ENCODE measurements around the gene PCDHGA1. TPM values are rescaled to one million over a fixed set of nuclear protein-coding genes. Genes with fewer than 3 reads are reported as not detected.
"Not testable (repeated sequence)": the region's sequence is repeated elsewhere in the genome, so short reads cannot be mapped to it uniquely, and the experiment has no call there.

The PCDHGA1 gene
- total RNA-seq, 1 experiment from 2014 or later: 7.1 TPM

GRCh38 chr5:141382469-141383294 is 52.4 kb downstream of the PCDHGA1 start, which contains the start of gene PCDHGA7:
Gene PCDHGA7, plus strand, starts transcription at chr5:141382742. Its CDS starts 158 bp downstream, at chr5:141382900.
- DNase-seq (ENCODE audit: low read depth): no peak

GRCh38 chr5:141383345-141383744 is 53.0 kb downstream of the PCDHGA1 start:
- DNase-seq (ENCODE audit: low read depth): no peak

- DNase-seq (ENCODE audit: low read depth): no peak
Measured at GRCh38 chr5:141384471-141385267, 54.4 kb downstream of the PCDHGA1 start.

GRCh38 chr5:141387557-141388311 is 57.4 kb downstream of the PCDHGA1 start, which contains the start of gene PCDHGB4:
Gene PCDHGB4, plus strand, starts transcription at chr5:141387698. Its CDS starts 187 bp downstream, at chr5:141387885.
- not testable (repeated sequence) for DNase-seq (ENCODE audit: low read depth)

GRCh38 chr5:141388661-141389060 is 58.3 kb downstream of the PCDHGA1 start:
- DNase-seq (ENCODE audit: low read depth): no peak

GRCh38 chr5:141389153-141390042 is 59.1 kb downstream of the PCDHGA1 start:
- DNase-seq (ENCODE audit: low read depth): no peak

GRCh38 chr5:141392429-141393198 is 62.3 kb downstream of the PCDHGA1 start, which contains the start of gene PCDHGA8:
Gene PCDHGA8, plus strand, starts transcription at chr5:141392633. Its CDS starts 181 bp downstream, at chr5:141392814.
- peak; percentile 20 for DNase-seq (ENCODE audit: low read depth)

- DNase-seq (ENCODE audit: low read depth): no peak
Measured at GRCh38 chr5:141393267-141393666, 63.0 kb downstream of the PCDHGA1 start.

- DNase-seq (ENCODE audit: low read depth): not testable (repeated sequence)
Measured at GRCh38 chr5:141394401-141395187, 64.3 kb downstream of the PCDHGA1 start.

GRCh38 chr5:141397756-141398551 is 67.6 kb downstream of the PCDHGA1 start, which contains the start of gene PCDHGB5:
Gene PCDHGB5, plus strand, starts transcription at chr5:141397947. Its CDS starts 181 bp downstream, at chr5:141398128.
- not testable (repeated sequence) for DNase-seq (ENCODE audit: low read depth)

GRCh38 chr5:141398608-141399007 is 68.3 kb downstream of the PCDHGA1 start:
- DNase-seq (ENCODE audit: low read depth): no peak

- no peak for DNase-seq (ENCODE audit: low read depth)
Measured at GRCh38 chr5:141399555-141400258, 69.4 kb downstream of the PCDHGA1 start.

- DNase-seq (ENCODE audit: low read depth): no peak
Measured at GRCh38 chr5:141402553-141403243, 72.4 kb downstream of the PCDHGA1 start, which contains the start of gene PCDHGA9. Gene PCDHGA9, plus strand, starts transcription at chr5:141402778. Its CDS starts 175 bp downstream, at chr5:141402953.

- DNase-seq (ENCODE audit: low read depth): no peak
Measured at GRCh38 chr5:141403387-141403786, 73.1 kb downstream of the PCDHGA1 start.

- DNase-seq (ENCODE audit: low read depth): not testable (repeated sequence)
Measured at GRCh38 chr5:141407790-141408505, 77.6 kb downstream of the PCDHGA1 start, which contains the start of gene PCDHGB6. Gene PCDHGB6, plus strand, starts transcription at chr5:141408021. Its CDS starts 182 bp downstream, at chr5:141408203.
